ENCODE measurements around the gene NF1.
A peak's percentile ranks its signal among the peaks of the same experiment; 100 is the strongest.
"Not testable (repeated sequence)": the region's sequence is repeated elsewhere in the genome, so short reads cannot be mapped to it uniquely, and the experiment has no call there.

NF1 gene

DNA sequence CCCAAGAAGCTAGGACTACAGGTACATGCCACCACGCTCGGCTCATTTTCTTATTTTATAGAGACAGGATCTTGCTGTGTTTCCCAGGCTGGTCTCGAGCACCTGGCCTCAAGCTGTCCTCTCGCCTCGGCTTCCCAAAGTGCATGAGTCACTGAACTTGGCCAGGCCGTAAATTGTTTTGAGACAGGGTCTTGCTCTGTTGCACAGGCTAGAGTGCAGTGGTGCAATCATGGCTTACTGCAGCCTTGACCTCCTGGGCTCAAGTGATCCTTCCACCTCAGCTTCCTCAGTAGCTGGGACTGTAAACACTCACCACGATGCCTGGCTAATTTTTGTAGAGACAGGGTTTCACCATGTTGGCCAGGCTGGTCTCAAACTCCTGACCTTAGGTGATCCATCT, 18.6 kb downstream of the NF1 start:
- 0 out of 2 replicates have a peak, but pooled peaks have one; percentile 12 for TF ChIP-seq SCRT2 (tag by site-specific recombination; IDR thresholded peaks at IDR 0.05)
- TF ChIP-seq OSR2 (tag by site-specific recombination; IDR thresholded peaks at IDR 0.05), result peak; percentile 88
- TF ChIP-seq ZIC2 (tag by site-specific recombination; IDR thresholded peaks at IDR 0.05), result peak; percentile 31; the same call in 1 of the 2 replicates
- ChIA-PET POLR2A (interaction anchor here (1.8 to 1.9 kb wide), 2 partner anchors 17 to 19 kb away, joined by 4 to 6 read pairs; partner anchors contain the start of gene NF1), CTCF (interaction anchor here (0.8 to 2.2 kb wide), 2 partner anchors 10 to 16 kb away, joined by 3 to 7 read pairs; no protein-coding TSS in a partner anchor)
- not testable (repeated sequence) for H3K27ac ChIP-seq (ENCODE audit: extremely low read depth, low read depth, low read length); H3K4me3 ChIP-seq (ENCODE audit: low read depth, low read length); H3K9me3 ChIP-seq (ENCODE audit: control insufficient read depth, insufficient read depth, low read depth, low read length); H3K36me3 ChIP-seq (ENCODE audit: control insufficient read depth in 2 of 2, insufficient read depth in 1 of 2, low read length in 2 of 2)
- H3K4me1 ChIP-seq (ENCODE audit: control insufficient read depth, insufficient read depth, low read length), result peaks cover 33% of the 10 kb centered on the region

DNA sequence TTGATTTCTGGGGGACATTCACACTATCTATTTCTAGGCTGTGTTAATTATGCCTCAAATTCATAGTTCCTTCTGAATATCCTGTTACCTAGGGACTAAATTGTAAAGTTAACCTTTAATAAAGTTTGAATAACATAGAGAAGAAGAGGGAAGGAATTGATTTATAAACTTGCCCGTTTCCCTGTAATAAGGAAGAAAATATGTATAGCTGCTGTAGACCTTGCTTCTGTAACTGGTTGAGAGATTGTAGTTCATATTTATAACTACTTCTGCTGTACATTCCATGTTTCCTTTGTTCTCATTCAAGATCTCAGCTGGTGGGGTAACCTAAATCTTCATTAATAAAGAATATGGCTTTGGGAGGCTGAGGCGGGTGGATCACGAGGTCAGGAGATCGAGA, 19.2 kb downstream of the NF1 start:
- ChIA-PET POLR2A (interaction anchor here (0.6 to 2.0 kb wide), 3 partner anchors 18 to 675 kb away, joined by 3 to 4 read pairs (median 4); partner anchors contain the start of gene NF1), CTCF (no interaction called here)
- TF ChIP-seq, protein P1, sequence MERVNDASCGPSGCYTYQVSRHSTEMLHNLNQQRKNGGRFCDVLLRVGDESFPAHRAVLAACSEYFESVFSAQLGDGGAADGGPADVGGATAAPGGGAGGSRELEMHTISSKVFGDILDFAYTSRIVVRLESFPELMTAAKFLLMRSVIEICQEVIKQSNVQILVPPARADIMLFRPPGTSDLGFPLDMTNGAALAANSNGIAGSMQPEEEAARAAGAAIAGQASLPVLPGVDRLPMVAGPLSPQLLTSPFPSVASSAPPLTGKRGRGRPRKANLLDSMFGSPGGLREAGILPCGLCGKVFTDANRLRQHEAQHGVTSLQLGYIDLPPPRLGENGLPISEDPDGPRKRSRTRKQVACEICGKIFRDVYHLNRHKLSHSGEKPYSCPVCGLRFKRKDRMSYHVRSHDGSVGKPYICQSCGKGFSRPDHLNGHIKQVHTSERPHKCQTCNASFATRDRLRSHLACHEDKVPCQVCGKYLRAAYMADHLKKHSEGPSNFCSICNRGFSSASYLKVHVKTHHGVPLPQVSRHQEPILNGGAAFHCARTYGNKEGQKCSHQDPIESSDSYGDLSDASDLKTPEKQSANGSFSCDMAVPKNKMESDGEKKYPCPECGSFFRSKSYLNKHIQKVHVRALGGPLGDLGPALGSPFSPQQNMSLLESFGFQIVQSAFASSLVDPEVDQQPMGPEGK (tag by site-specific recombination; IDR thresholded peaks at IDR 0.05), result no peak
- H3K27ac ChIP-seq (ENCODE audit: extremely low read depth, low read depth, low read length), result no peak overlapping the region
- H3K4me3 ChIP-seq (ENCODE audit: low read depth, low read length), result no peak overlapping the region
- H3K4me1 ChIP-seq (ENCODE audit: control insufficient read depth, insufficient read depth, low read length), result peaks cover 30% of the 10 kb centered on the region
- H3K9me3 ChIP-seq (ENCODE audit: control insufficient read depth, insufficient read depth, low read depth, low read length), result no peaks in the 10 kb centered on the region
- no peaks in the 10 kb centered on the region; a peak in 2 of 3 replicates for H3K36me3 ChIP-seq (ENCODE audit: control insufficient read depth in 2 of 2, insufficient read depth in 1 of 2, low read length in 2 of 2)

- no peak overlapping the region for H3K4me3 ChIP-seq (ENCODE audit: low read depth, low read length)
- H3K36me3 ChIP-seq (ENCODE audit: control insufficient read depth in 2 of 2, insufficient read depth in 1 of 2, low read length in 2 of 2), result no peaks in the 10 kb centered on the region; a peak in 2 of 3 replicates
- no peaks in the 10 kb centered on the region for H3K9me3 ChIP-seq (ENCODE audit: control insufficient read depth, insufficient read depth, low read depth, low read length)
- ChIA-PET POLR2A (interaction anchor here (0.6 to 2.0 kb wide), 2 partner anchors 20 to 106 kb away, joined by 3 to 4 read pairs; partner anchors contain the start of gene NF1), CTCF (interaction anchor here (0.6 kb wide), 1 partner anchor 145 kb away, joined by 3 read pairs; no protein-coding TSS in a partner anchor)
- H3K27ac ChIP-seq (ENCODE audit: extremely low read depth, low read depth, low read length), result no peak overlapping the region
- peak; percentile 30; the same call in 1 of the 2 replicates for TF ChIP-seq ZEB2 (tag by site-specific recombination; IDR thresholded peaks at IDR 0.05)
- peak; percentile 28; the same call in 1 of the 2 replicates for TF ChIP-seq PRDM6 (tag by site-specific recombination; IDR thresholded peaks at IDR 0.05)
- peak; percentile 34; the same call in 1 of the 2 replicates for TF ChIP-seq MZF1 (tag by site-specific recombination; IDR thresholded peaks at IDR 0.05; ENCODE audit: borderline replicate concordance)
- TF ChIP-seq ZNF558 (tag by site-specific recombination; IDR thresholded peaks at IDR 0.05), result no peak
- TF ChIP-seq, protein P2, sequence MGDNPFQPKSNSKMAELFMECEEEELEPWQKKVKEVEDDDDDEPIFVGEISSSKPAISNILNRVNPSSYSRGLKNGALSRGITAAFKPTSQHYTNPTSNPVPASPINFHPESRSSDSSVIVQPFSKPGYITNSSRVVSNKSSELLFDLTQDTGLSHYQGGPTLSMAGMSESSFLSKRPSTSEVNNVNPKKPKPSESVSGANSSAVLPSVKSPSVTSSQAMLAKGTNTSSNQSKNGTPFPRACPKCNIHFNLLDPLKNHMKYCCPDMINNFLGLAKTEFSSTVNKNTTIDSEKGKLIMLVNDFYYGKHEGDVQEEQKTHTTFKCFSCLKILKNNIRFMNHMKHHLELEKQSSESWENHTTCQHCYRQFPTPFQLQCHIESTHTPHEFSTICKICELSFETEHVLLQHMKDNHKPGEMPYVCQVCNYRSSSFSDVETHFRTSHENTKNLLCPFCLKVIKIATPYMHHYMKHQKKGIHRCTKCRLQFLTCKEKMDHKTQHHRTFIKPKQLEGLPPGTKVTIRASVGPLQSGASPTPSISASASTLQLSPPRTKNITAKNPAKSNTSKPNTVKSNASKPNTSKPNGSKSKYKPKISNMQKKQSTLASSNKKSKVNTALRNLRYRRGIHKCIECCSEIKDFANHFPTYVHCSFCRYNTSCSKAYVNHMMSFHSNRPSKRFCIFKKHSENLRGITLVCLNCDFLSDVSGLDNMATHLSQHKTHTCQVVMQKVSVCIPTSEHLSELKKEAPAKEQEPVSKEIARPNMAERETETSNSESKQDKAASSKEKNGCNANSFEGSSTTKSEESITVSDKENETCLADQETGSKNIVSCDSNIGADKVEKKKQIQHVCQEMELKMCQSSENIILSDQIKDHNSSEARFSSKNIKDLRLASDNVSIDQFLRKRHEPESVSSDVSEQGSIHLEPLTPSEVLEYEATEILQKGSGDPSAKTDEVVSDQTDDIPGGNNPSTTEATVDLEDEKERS (tag by site-specific recombination; IDR thresholded peaks at IDR 0.05), result no peak
- peak; percentile 47 for TF ChIP-seq GLIS1 (tag by site-specific recombination; IDR thresholded peaks at IDR 0.05)
- H3K4me1 ChIP-seq (ENCODE audit: control insufficient read depth, insufficient read depth, low read length), result peaks cover 23% of the 10 kb centered on the region
Measured at GRCh38 chr17:31114956-31115555, 20.3 kb downstream of the NF1 start.

Measured in HEK293 (cell line).